Suprapubic skin (tissue), 4 donors: ENCODE data around the gene IDH3B. TPM values are rescaled to one million over a fixed set of nuclear protein-coding genes. Genes with fewer than 3 reads are reported as not detected.
A peak's percentile ranks its signal among the peaks of the same experiment; 100 is the strongest.

Source experiments
- DNase-seq, 2 donors: peaks; one replicate each; pipeline ENCODE4 v3.0.0-alpha.2; 2019; ENCODE audit warnings: low spot score in 2 of 2
- H3K27ac ChIP-seq: fragments of 200-600 bp; sonication (generic); one replicate; pipeline ENCODE4 v1.5.1; 2019
- H3K27me3 ChIP-seq: fragments of 200-600 bp; sonication (generic); one replicate; pipeline ENCODE4 v1.5.1; 2019
- H3K36me3 ChIP-seq: fragments of 200-600 bp; sonication (generic); one replicate; pipeline ENCODE4 v1.5.1; 2019
- H3K4me1 ChIP-seq: fragments of 200-600 bp; sonication (generic); one replicate; pipeline ENCODE4 v1.5.1; 2019
- H3K4me3 ChIP-seq: fragments of 200-600 bp; sonication (generic); one replicate; pipeline ENCODE4 v1.5.1; 2019; ENCODE audit warnings: mild to moderate bottlenecking
- H3K9me3 ChIP-seq: fragments of 200-600 bp; sonication (generic); one replicate; pipeline ENCODE4 v1.5.1; 2019
- CTCF ChIP-seq, 2 donors: fragments of 200-600 bp in 1 of 2; fragments of 450-650 bp in 1 of 2; sonication (generic) in 1 of 2; IDR thresholded peaks; one replicate each; pipeline ENCODE4 v1.5.1; 2016 to 2019; ENCODE audit warnings: antibody characterized with exemption in 2 of 2, mild to moderate bottlenecking in 1 of 2, moderate library complexity in 1 of 2
- EP300 ChIP-seq: sonication (generic); formaldehyde crosslinking; IDR thresholded peaks from one replicate; pipeline ENCODE4 v1.6.1; 2017; ENCODE audit warnings: antibody characterized with exemption
- POLR2A ChIP-seq, 2 donors: fragments of 450-650 bp; IDR thresholded peaks; one replicate each; pipeline ENCODE4 v1.6.1; 2017; ENCODE audit warnings: antibody characterized with exemption in 2 of 2, mild to moderate bottlenecking in 2 of 2, moderate library complexity in 2 of 2
- POLR2AphosphoS5 ChIP-seq, 3 donors: sonication (generic); formaldehyde crosslinking; IDR thresholded peaks; one replicate each; pipeline ENCODE4 v1.6.1; 2017; ENCODE audit warnings: antibody characterized with exemption in 3 of 3
- WGBS: methylation state at CpG from one replicate; pipeline ENCODE4 v1.1.5; 2018; 5-methylcytosine and 5-hydroxymethylcytosine counted together
- total RNA-seq, 4 donors: library from RNA; depleted of rRNA; stranded (reverse); fragments of >200 nt; gene quantifications; one replicate each; pipeline ENCODE4 v1.1.0, GENCODE V29; 2016

Gene IDH3B
- 100 to 1,000 TPM; 119 to 135 (median 121) TPM for total RNA-seq

GRCh38 chr20:2663887-2664719 lies at the start of gene IDH3B:
Gene IDH3B, minus strand, starts transcription at chr20:2664216. Its CDS starts 28 bp downstream, at chr20:2664188.
- peak within 1 kb of the TSS; percentile 71 for H3K4me3 ChIP-seq
- H3K9me3 ChIP-seq, result no peaks in the 10 kb centered on the region
- peaks cover 17% of the 10 kb centered on the region for H3K4me1 ChIP-seq
- WGBS, result 14% methylated on average over 39 of the region's 49 CpGs
- H3K27me3 ChIP-seq, result no peaks in the 10 kb centered on the region
- peak within 1 kb of the TSS; percentile 83 for H3K27ac ChIP-seq
- no peak for TF ChIP-seq EP300
- peak; percentile 79 to 98 (median 87) for TF ChIP-seq POLR2AphosphoS5 (IDR thresholded peaks at IDR 0.05)
- peak in 1 of 2 donors; percentile 77 for TF ChIP-seq POLR2A (IDR thresholded peaks at IDR 0.05)
- DNase-seq, result peak; percentile 97
- H3K36me3 ChIP-seq, result peaks cover 38% of the 10 kb centered on the region

GRCh38 chr20:2713285-2713684 lies 49.3 kb upstream of the IDH3B start:
- TF ChIP-seq POLR2AphosphoS5 (IDR thresholded peaks at IDR 0.05) (no peak), POLR2A (IDR thresholded peaks at IDR 0.05) (no peak), EP300 (no peak), CTCF (IDR thresholded peaks at IDR 0.05) (no peak)
- Histone ChIP-seq H3K4me3 (no peak overlapping the region), H3K9me3 (no peaks in the 10 kb centered on the region), H3K36me3 (no peaks in the 10 kb centered on the region), H3K4me1 (no peaks in the 10 kb centered on the region), H3K27ac (no peak overlapping the region), H3K27me3 (no peaks in the 10 kb centered on the region)
- no peak for DNase-seq
- WGBS, result 24% methylated on average over 3 of the region's 3 CpGs

GRCh38 chr20:2709205-2709981 lies 45.4 kb upstream of the IDH3B start:
- Histone ChIP-seq H3K4me1 (no peaks in the 10 kb centered on the region), H3K27ac (no peak overlapping the region), H3K36me3 (no peaks in the 10 kb centered on the region), H3K9me3 (no peaks in the 10 kb centered on the region), H3K4me3 (no peak overlapping the region), H3K27me3 (no peaks in the 10 kb centered on the region)
- TF ChIP-seq EP300, result no peak
- no peak for TF ChIP-seq POLR2AphosphoS5 (IDR thresholded peaks at IDR 0.05)
- TF ChIP-seq POLR2A (IDR thresholded peaks at IDR 0.05), result no peak
- TF ChIP-seq CTCF (IDR thresholded peaks at IDR 0.05), result no peak
- 74% methylated on average over 15 of the region's 17 CpGs for WGBS
- peak in 1 of 2 donors; percentile 59 for DNase-seq

GRCh38 chr20:2708665-2709064 lies 44.6 kb upstream of the IDH3B start:
- Histone ChIP-seq H3K9me3 (no peaks in the 10 kb centered on the region), H3K27ac (no peak overlapping the region), H3K27me3 (no peaks in the 10 kb centered on the region), H3K4me1 (no peaks in the 10 kb centered on the region), H3K36me3 (no peaks in the 10 kb centered on the region), H3K4me3 (no peak overlapping the region)
- WGBS, result 89% methylated on average over 9 of the region's 9 CpGs
- TF ChIP-seq EP300 (no peak), POLR2AphosphoS5 (IDR thresholded peaks at IDR 0.05) (no peak), POLR2A (IDR thresholded peaks at IDR 0.05) (no peak), CTCF (IDR thresholded peaks at IDR 0.05) (no peak)
- DNase-seq, result no peak

GRCh38 chr20:2708073-2708415 lies 44.0 kb upstream of the IDH3B start:
- no peak overlapping the region for H3K4me3 ChIP-seq
- TF ChIP-seq POLR2A (IDR thresholded peaks at IDR 0.05) (no peak), CTCF (IDR thresholded peaks at IDR 0.05) (no peak), POLR2AphosphoS5 (IDR thresholded peaks at IDR 0.05) (no peak), EP300 (no peak)
- no peak overlapping the region for H3K27ac ChIP-seq
- WGBS, result 90% methylated on average over 4 of the region's 5 CpGs
- H3K36me3 ChIP-seq, result no peaks in the 10 kb centered on the region
- no peaks in the 10 kb centered on the region for H3K4me1 ChIP-seq
- H3K9me3 ChIP-seq, result no peaks in the 10 kb centered on the region
- no peak for DNase-seq
- no peaks in the 10 kb centered on the region for H3K27me3 ChIP-seq
